ENCODE results near the gene ZMYND8. TPM values are rescaled to one million over a fixed set of nuclear protein-coding genes. Genes with fewer than 3 reads are reported as not detected.
"Not testable (repeated sequence)": the region's sequence is repeated elsewhere in the genome, so short reads cannot be mapped to it uniquely, and the experiment has no call there.

ZMYND8 gene
- total RNA-seq, 4 donors from 2014 or later: 44.6 to 78.6 (median 65.8) TPM

- Histone ChIP-seq H3K9me3 (no peaks in the 10 kb centered on the region), H3K27me3 (no peaks in the 10 kb centered on the region), H3K4me1 (peaks cover 0 to 4% (median 0%) of the 10 kb centered on the region in 4 donors), H3K27ac (replicated peaks in 1 of 4) (no peak overlapping the region), H3K4me3 (no peak overlapping the region), H3K36me3 (peaks cover 58 to 99% (median 79%) of the 10 kb centered on the region in 4 donors)
- intact Hi-C loops (cut with DNase I): no loop called here
- no peak for TF ChIP-seq EP300 (IDR thresholded peaks at IDR 0.05)
- no peak for DNase-seq (ENCODE audit: extremely low spot score)
- WGBS: 86% methylated on average over 3 of the region's 3 CpGs
Measured at GRCh38 chr20:47289096-47289495, 67.4 kb downstream of the ZMYND8 start.

GRCh38 chr20:47288530-47288929 lies 68.0 kb downstream of the ZMYND8 start:
- intact Hi-C loops (cut with DNase I); DNase-seq (ENCODE audit: extremely low spot score); H3K9me3 ChIP-seq; H3K4me1 ChIP-seq; H3K27me3 ChIP-seq; H3K4me3 ChIP-seq; H3K27ac ChIP-seq (replicated peaks in 1 of 4): not testable (repeated sequence)
- H3K36me3 ChIP-seq: peaks cover 61 to 99% (median 79%) of the 10 kb centered on the region in 4 donors
- 97% methylated on average over 8 of the region's 8 CpGs for WGBS

- DNase-seq (ENCODE audit: extremely low spot score): no peak
- Histone ChIP-seq H3K36me3 (peaks cover 65 to 100% (median 83%) of the 10 kb centered on the region in 4 donors), H3K27ac (replicated peaks in 1 of 4) (no peak overlapping the region), H3K4me1 (peaks cover 0 to 4% (median 0%) of the 10 kb centered on the region in 4 donors), H3K27me3 (no peaks in the 10 kb centered on the region), H3K9me3 (no peaks in the 10 kb centered on the region), H3K4me3 (no peak overlapping the region)
- intact Hi-C loops (cut with DNase I): no loop called here
- TF ChIP-seq POLR2AphosphoS5 (IDR thresholded peaks at IDR 0.05): no peak
- TF ChIP-seq CTCF (IDR thresholded peaks at IDR 0.05): no peak
- no peak for TF ChIP-seq POLR2A (IDR thresholded peaks at IDR 0.05; ENCODE audit: low read depth)
- TF ChIP-seq EP300 (IDR thresholded peaks at IDR 0.05): no peak
- 96% methylated on average over 6 of the region's 6 CpGs for WGBS
Measured at GRCh38 chr20:47287609-47288144, 68.8 kb downstream of the ZMYND8 start.

- H3K4me3 ChIP-seq: no peak overlapping the region
- no peaks in the 10 kb centered on the region for H3K9me3 ChIP-seq
- WGBS: 96% methylated on average over 5 of the region's 5 CpGs
- H3K27ac ChIP-seq (replicated peaks in 1 of 4): no peak overlapping the region
- H3K36me3 ChIP-seq: peaks cover 66 to 100% (median 86%) of the 10 kb centered on the region in 4 donors
- TF ChIP-seq CTCF (IDR thresholded peaks at IDR 0.05): no peak
- TF ChIP-seq POLR2AphosphoS5 (IDR thresholded peaks at IDR 0.05): no peak
- no peak for TF ChIP-seq POLR2A (IDR thresholded peaks at IDR 0.05; ENCODE audit: low read depth)
- TF ChIP-seq EP300 (IDR thresholded peaks at IDR 0.05): no peak
- no peaks in the 10 kb centered on the region for H3K27me3 ChIP-seq
- peaks cover 0 to 4% (median 0%) of the 10 kb centered on the region in 4 donors for H3K4me1 ChIP-seq
- DNase-seq (ENCODE audit: extremely low spot score): no peak
- intact Hi-C loops (cut with DNase I): no loop called here
Measured at GRCh38 chr20:47286681-47287080, 69.8 kb downstream of the ZMYND8 start.

- Histone ChIP-seq H3K36me3 (peaks cover 58 to 100% (median 88%) of the 10 kb centered on the region in 4 donors), H3K4me1 (peaks cover 0 to 4% (median 0%) of the 10 kb centered on the region in 4 donors), H3K27me3 (no peaks in the 10 kb centered on the region), H3K9me3 (no peaks in the 10 kb centered on the region), H3K27ac (replicated peaks in 1 of 4) (no peak overlapping the region), H3K4me3 (no peak overlapping the region)
- intact Hi-C loops (cut with DNase I): no loop called here
- WGBS: 93% methylated on average over 4 of the region's 4 CpGs
- DNase-seq (ENCODE audit: extremely low spot score): no peak
- no peak for TF ChIP-seq POLR2A (IDR thresholded peaks at IDR 0.05; ENCODE audit: low read depth)
- TF ChIP-seq EP300 (IDR thresholded peaks at IDR 0.05): no peak
- no peak for TF ChIP-seq POLR2AphosphoS5 (IDR thresholded peaks at IDR 0.05)
- no peak for TF ChIP-seq CTCF (IDR thresholded peaks at IDR 0.05)
Measured at GRCh38 chr20:47285189-47285588, 71.3 kb downstream of the ZMYND8 start.

- Histone ChIP-seq H3K36me3 (peaks cover 50 to 99% (median 88%) of the 10 kb centered on the region in 4 donors), H3K27ac (replicated peaks in 1 of 4) (no peak overlapping the region), H3K9me3 (no peaks in the 10 kb centered on the region), H3K27me3 (no peaks in the 10 kb centered on the region), H3K4me1 (no peaks in the 10 kb centered on the region), H3K4me3 (no peak overlapping the region)
- intact Hi-C loops (cut with DNase I): no loop called here
- WGBS: 99% methylated on average over 5 of the region's 5 CpGs
- TF ChIP-seq EP300 (IDR thresholded peaks at IDR 0.05) (no peak), POLR2AphosphoS5 (IDR thresholded peaks at IDR 0.05) (no peak), CTCF (IDR thresholded peaks at IDR 0.05) (no peak), POLR2A (IDR thresholded peaks at IDR 0.05; ENCODE audit: low read depth) (no peak)
- no peak for DNase-seq (ENCODE audit: extremely low spot score)
Measured at GRCh38 chr20:47284373-47284772, 72.1 kb downstream of the ZMYND8 start.
